Activated CD4-positive, alpha-beta T cell treated with anti-CD3 and anti-CD28 coated beads for 36 hours (primary cell): ENCODE results near the gene RIN3. TPM values are rescaled to one million over a fixed set of nuclear protein-coding genes. Genes with fewer than 3 reads are reported as not detected.

ENCODE experiments used
- ATAC-seq: fragments of 200-7000 bp; cut with Tn5 transposase; one replicate; pipeline ENCODE4 v1.10.0; 2021; ENCODE audit warnings: mild to moderate bottlenecking, moderate library complexity
- CTCF ChIA-PET: fragments of 350-600 bp; sonication (Branson Sonifier 250); formaldehyde crosslinking; loops from one replicate; lab custom pipeline; 2021; ENCODE audit warnings: antibody characterized with exemption; lab: Charles Lee
- POLR2A ChIA-PET: fragments of 350-600 bp; sonication (Branson Sonifier 250); formaldehyde crosslinking; loops from one replicate; lab custom pipeline; 2021; ENCODE audit warnings: antibody characterized with exemption, inconsistent platforms; lab: Charles Lee
- DNase-seq: peaks from one replicate; pipeline ENCODE4 v3.0.0-alpha.2; 2020
- H3K27ac Mint-ChIP-seq: one replicate; pipeline ENCODE4 v1.8.0; 2021; ENCODE audit warnings: mixed read lengths
- H3K27me3 Mint-ChIP-seq: one replicate; pipeline ENCODE4 v1.8.0; 2021; ENCODE audit warnings: mixed read lengths
- H3K36me3 Mint-ChIP-seq: one replicate; pipeline ENCODE4 v1.8.0; 2021; ENCODE audit warnings: low read depth, mixed read lengths
- H3K4me1 Mint-ChIP-seq: one replicate; pipeline ENCODE4 v1.8.0; 2021; ENCODE audit warnings: mixed read lengths
- H3K4me3 Mint-ChIP-seq: one replicate; pipeline ENCODE4 v1.8.0; 2021; ENCODE audit warnings: mild to moderate bottlenecking, moderate library complexity, mixed read lengths
- H3K9me3 Mint-ChIP-seq: one replicate; pipeline ENCODE4 v1.8.0; 2021; ENCODE audit warnings: low read depth, mixed read lengths
- intact Hi-C, 2 experiments: fragments of 100-400 bp; cut with DNase I in 1 of 2; cut with micrococcal nuclease in 1 of 2; formaldehyde crosslinking; loops; one replicate each; pipeline versions ENCODE4 v1.14.2 to v1.15.1; 2022 to 2024; cut with DNase I, micrococcal nuclease
- total RNA-seq, 2 experiments: library from RNA; stranded (reverse); gene quantifications; one replicate each; pipeline ENCODE4 v1.2.3, GENCODE V29; 2021

Gene RIN3, protein sequence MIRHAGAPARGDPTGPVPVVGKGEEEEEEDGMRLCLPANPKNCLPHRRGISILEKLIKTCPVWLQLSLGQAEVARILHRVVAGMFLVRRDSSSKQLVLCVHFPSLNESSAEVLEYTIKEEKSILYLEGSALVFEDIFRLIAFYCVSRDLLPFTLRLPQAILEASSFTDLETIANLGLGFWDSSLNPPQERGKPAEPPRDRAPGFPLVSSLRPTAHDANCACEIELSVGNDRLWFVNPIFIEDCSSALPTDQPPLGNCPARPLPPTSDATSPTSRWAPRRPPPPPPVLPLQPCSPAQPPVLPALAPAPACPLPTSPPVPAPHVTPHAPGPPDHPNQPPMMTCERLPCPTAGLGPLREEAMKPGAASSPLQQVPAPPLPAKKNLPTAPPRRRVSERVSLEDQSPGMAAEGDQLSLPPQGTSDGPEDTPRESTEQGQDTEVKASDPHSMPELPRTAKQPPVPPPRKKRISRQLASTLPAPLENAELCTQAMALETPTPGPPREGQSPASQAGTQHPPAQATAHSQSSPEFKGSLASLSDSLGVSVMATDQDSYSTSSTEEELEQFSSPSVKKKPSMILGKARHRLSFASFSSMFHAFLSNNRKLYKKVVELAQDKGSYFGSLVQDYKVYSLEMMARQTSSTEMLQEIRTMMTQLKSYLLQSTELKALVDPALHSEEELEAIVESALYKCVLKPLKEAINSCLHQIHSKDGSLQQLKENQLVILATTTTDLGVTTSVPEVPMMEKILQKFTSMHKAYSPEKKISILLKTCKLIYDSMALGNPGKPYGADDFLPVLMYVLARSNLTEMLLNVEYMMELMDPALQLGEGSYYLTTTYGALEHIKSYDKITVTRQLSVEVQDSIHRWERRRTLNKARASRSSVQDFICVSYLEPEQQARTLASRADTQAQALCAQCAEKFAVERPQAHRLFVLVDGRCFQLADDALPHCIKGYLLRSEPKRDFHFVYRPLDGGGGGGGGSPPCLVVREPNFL
- total RNA-seq: 10 to 100 TPM; 23.1 to 26.4 TPM

DNA sequence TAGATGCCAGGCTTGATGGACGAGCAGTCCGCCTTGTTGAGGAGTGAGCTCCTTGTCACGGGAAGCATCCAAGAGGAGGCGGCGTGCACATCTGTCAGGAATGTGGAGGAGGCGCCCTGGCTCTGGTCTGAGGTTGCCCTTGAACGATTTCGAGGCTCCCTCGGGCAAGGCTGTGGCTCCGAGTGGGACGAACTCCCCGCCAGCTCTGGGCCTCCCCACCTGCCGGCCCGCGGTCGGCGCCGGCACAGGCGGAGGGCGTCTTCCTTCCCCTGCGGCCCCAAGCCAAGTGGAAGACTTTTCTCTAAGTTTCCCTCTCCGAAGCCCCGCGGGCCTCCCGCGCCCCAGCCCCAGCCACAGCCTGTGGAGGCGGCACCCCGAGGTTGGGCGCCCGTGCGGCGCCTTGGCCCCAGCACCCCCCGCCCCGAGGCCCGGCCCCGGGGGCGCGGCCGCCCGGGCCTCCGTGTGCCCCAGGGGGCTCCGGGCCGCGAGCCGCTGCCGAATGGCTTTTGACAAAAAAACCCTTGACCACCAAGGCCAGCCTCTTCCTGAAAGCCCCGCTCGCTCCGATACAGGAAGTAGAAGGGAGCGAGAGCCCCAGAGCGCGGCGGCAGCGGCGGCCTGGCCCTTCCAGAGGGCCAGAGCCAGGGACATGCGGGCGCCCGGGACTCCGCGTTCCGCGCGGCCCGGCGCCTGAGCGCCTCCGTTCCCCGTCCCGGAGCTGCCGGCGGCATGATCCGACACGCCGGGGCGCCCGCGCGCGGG is at the start of gene RIN3:
Gene RIN3 (plus strand): TSS at position 578 of the 762 bp plus-strand sequence. CDS start 152 bp downstream, at position 730.
- DNase-seq (peak; percentile 63), ATAC-seq (peak; percentile 67)
- ChIA-PET POLR2A (no interaction called here), CTCF (interaction anchor here (0.8 kb wide), 1 partner anchor 588 kb away, joined by 3 read pairs; no protein-coding TSS in a partner anchor)
- Mint-ChIP-seq H3K27ac (peak within 1 kb of the TSS; percentile 42), H3K4me1 (peaks cover 27% of the 10 kb centered on the region), H3K36me3 (no peaks in the 10 kb centered on the region), H3K4me3 (peak within 1 kb of the TSS; percentile 66), H3K27me3 (peaks cover 2% of the 10 kb centered on the region), H3K9me3 (no peaks in the 10 kb centered on the region)
- intact Hi-C loops: no loop called here

DNA sequence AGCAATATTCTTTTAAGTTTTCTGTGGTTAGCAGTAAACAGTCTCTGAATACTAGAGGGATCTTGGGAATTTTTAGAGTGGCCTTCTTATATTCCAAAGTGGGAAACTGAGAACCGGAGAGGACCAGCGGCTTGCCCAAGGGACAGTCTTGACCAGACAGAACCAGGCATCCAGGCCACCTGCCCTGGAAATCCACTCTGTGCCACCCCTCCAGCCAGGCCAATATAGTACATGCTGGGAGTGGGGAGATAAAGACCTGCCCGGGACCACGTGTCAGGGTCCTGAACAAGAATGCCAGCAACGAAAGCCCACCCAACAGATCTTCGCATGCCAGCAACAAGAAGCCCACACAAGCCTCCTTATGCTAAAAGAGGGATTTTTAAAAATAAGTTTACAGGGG is 49.4 kb upstream of the RIN3 start:
- ATAC-seq (no peak), DNase-seq (no peak)
- POLR2A ChIA-PET: no interaction called here
- Mint-ChIP-seq H3K36me3 (no peaks in the 10 kb centered on the region), H3K9me3 (peaks cover 7% of the 10 kb centered on the region), H3K27ac (no peak overlapping the region), H3K27me3 (peaks cover 2% of the 10 kb centered on the region), H3K4me3 (no peak overlapping the region), H3K4me1 (peaks cover 21% of the 10 kb centered on the region)
- CTCF ChIA-PET: interaction anchor here (1.4 kb wide), 1 partner anchor 12 kb away, joined by 4 read pairs; no protein-coding TSS in a partner anchor
- intact Hi-C loops: no loop called here

DNA sequence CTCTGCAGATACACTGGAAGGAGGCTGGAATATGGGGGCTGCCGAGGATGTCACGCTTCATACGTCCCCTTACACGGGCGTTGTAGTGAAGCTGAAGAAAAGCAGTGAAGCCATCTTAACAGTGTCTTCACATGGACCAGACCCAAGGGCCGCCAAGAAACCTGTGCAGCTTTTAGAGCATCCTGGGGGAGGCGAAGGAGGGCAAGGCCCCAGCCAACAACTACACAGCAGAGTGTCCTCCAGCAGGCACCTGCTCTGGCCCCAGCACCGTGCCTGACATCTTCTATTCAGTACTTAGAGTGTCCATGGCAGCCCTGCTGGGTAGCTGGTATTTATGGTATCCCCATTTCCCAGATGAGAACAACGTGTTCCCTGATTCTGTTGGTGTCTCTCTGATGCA is 48.9 kb upstream of the RIN3 start:
- Mint-ChIP-seq H3K36me3 (no peaks in the 10 kb centered on the region), H3K4me1 (peaks cover 19% of the 10 kb centered on the region)
- intact Hi-C loops: no loop called here

DNA sequence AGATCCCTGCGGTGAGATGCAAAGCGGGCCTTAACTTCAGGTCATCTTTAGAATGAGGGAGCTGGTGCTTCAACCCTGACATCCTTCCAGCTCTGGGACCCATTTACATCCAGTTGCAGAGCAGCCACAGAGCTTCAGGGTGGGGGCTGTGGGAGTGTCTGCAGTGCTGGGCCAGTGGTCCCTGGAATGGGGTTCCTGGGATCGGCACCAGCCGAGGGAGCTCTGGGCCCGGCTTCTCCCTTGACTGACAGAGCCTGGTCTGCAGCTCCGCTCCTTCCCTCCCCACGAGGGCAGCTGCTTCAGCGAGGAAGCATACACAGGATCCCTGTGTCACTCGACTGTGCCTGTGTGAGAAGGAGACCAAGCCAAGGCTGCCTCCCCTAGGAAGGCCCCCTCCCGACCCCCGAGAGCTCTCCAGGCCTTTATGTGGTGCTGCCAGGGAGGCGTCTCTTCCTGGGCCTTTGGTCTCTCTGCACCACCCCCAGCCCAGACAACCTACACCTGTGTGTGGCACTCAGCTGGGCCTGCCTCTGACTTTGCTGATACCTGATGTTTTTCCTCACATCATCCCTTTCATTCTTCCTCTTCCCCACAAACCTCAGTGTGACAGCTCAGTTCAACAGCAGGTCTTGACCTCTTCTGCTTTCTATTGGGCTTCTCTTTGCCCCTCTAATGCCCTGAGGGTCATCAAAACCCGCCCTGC is 48.1 kb upstream of the RIN3 start:
- intact Hi-C loops: no loop called here
- Mint-ChIP-seq H3K9me3 (peaks cover 9% of the 10 kb centered on the region), H3K27ac (no peak overlapping the region), H3K36me3 (no peaks in the 10 kb centered on the region), H3K4me1 (peaks cover 15% of the 10 kb centered on the region), H3K4me3 (no peak overlapping the region), H3K27me3 (peaks cover 2% of the 10 kb centered on the region)
- no peak for DNase-seq
- ChIA-PET CTCF (interaction anchor here (0.5 to 1.4 kb wide), 4 partner anchors 11 to 131 kb away, joined by 3 to 4 read pairs (median 4); no protein-coding TSS in a partner anchor), POLR2A (no interaction called here)
- ATAC-seq: no peak

More for the DNA sequence above, 48.9 kb upstream of the RIN3 start:
- CTCF ChIA-PET: interaction anchor here (0.5 to 1.4 kb wide), 2 partner anchors 12 to 58 kb away, joined by 3 to 4 read pairs; no protein-coding TSS in a partner anchor
- Mint-ChIP-seq H3K4me3 (no peak overlapping the region), H3K27ac (no peak overlapping the region), H3K27me3 (peaks cover 2% of the 10 kb centered on the region), H3K9me3 (peaks cover 7% of the 10 kb centered on the region)
- ATAC-seq: no peak
- DNase-seq: no peak
- POLR2A ChIA-PET: no interaction called here

DNA sequence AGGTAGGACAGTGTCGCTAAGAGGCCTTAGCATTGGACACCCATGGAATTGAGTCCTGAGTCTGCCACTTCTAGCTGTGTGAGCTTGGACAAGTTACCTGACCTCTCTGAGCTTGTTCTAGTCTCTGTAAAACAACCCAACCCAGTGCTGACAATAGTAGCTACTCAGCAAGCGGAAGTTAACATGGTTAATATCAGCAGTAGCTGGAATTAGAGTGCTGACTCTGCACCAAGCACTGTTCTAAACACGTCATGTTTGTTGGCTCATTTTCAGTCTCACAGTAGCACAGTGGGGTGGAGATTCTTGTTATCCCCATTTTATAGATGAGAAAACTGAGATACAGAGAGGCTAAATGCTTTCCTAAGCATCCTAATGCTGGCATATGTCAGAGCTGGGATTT is 47.5 kb upstream of the RIN3 start:
- peaks cover 13% of the 10 kb centered on the region for H3K4me1 Mint-ChIP-seq

DNA sequence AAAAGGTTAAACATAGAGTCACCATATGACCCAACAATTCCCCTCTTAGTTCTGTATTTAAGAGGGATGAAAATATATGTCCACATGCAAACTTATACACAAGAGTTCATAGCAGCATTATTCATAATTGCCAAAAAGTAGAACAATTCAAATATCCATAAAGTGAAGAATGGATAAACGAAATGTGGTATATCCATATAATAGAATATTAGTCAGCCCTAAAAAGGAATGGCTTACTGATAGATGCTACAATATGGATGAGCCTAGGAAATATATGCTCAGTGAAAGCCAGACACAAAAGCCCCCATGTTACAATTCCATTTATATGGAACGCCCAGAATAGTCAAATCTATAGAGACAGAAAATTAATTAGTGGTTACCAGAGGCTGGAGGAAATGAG is 44.1 kb upstream of the RIN3 start:
- DNase-seq (no peak), ATAC-seq (no peak)
- no peaks in the 10 kb centered on the region for H3K36me3 Mint-ChIP-seq
- peaks cover 9% of the 10 kb centered on the region for H3K9me3 Mint-ChIP-seq
- H3K4me3 Mint-ChIP-seq: no peak overlapping the region
- H3K27me3 Mint-ChIP-seq: no peaks in the 10 kb centered on the region
- POLR2A ChIA-PET: no interaction called here
- intact Hi-C loops: no loop called here
- H3K4me1 Mint-ChIP-seq: peaks cover 10% of the 10 kb centered on the region
- CTCF ChIA-PET: no interaction called here
- no peak overlapping the region for H3K27ac Mint-ChIP-seq

More for the DNA sequence above, 47.5 kb upstream of the RIN3 start:
- POLR2A ChIA-PET: no interaction called here
- peaks cover 9% of the 10 kb centered on the region for H3K9me3 Mint-ChIP-seq
- no peaks in the 10 kb centered on the region for H3K36me3 Mint-ChIP-seq
- H3K27ac Mint-ChIP-seq: no peak overlapping the region
- no peak for ATAC-seq
- no peak for DNase-seq
- CTCF ChIA-PET: interaction anchor here (0.6 kb wide), 1 partner anchor 131 kb away, joined by 4 read pairs; no protein-coding TSS in a partner anchor
- peaks cover 2% of the 10 kb centered on the region for H3K27me3 Mint-ChIP-seq
- intact Hi-C loops: no loop called here
- H3K4me3 Mint-ChIP-seq: no peak overlapping the region

DNA sequence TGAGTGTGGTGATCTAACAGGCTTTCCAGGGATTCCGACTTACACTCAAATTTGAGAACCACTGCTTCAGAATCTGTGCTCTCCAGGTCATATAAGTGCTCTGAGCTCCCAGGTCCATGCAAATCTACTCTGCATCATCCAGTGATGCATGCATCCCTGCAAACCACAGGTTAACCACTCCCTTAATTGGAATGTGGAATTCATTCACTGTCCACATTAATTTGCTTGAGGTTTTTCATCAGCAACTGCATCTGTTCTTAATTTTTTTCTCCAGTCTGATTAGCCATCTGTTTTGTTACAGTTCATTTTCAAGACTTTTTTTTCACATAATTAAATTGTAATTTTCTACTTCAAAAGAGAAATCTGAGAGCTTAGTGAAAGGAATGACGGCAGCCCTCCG is 43.4 kb upstream of the RIN3 start:
- ChIA-PET CTCF (no interaction called here), POLR2A (no interaction called here)
- Mint-ChIP-seq H3K27me3 (no peaks in the 10 kb centered on the region), H3K4me3 (no peak overlapping the region), H3K27ac (no peak overlapping the region), H3K4me1 (peaks cover 10% of the 10 kb centered on the region), H3K9me3 (peaks cover 9% of the 10 kb centered on the region), H3K36me3 (no peaks in the 10 kb centered on the region)
- ATAC-seq (no peak), DNase-seq (no peak)
- intact Hi-C loops: no loop called here

DNA sequence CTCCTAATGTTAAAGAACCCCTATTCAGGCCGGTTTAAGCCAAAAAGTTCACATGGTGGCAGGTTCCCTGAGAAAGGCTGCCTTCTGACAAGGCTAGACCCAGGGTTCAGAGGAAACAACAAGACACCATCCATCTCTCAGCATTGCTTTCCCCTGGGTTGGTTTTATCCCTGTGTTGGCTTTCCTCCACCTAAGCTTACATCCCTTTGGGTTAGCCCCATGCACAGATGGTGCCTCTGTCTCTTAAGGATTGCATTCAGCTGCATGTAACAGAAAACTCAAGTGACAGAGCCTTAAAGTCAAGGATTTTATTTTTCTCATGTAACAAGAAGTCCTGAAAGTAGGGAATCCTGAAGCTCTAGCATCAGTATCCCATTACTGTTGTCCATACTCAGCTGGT is 42.8 kb upstream of the RIN3 start:
- ATAC-seq: no peak
- intact Hi-C loops: no loop called here
- H3K27ac Mint-ChIP-seq: no peak overlapping the region
- no peak overlapping the region for H3K4me3 Mint-ChIP-seq
- ChIA-PET CTCF (interaction anchor here (0.6 to 1.2 kb wide), 2 partner anchors 16 to 316 kb away, joined by 3 read pairs; no protein-coding TSS in a partner anchor), POLR2A (no interaction called here)
- H3K36me3 Mint-ChIP-seq: no peaks in the 10 kb centered on the region
- H3K4me1 Mint-ChIP-seq: peaks cover 10% of the 10 kb centered on the region
- peaks cover 9% of the 10 kb centered on the region for H3K9me3 Mint-ChIP-seq
- no peaks in the 10 kb centered on the region for H3K27me3 Mint-ChIP-seq
- DNase-seq: no peak

DNA sequence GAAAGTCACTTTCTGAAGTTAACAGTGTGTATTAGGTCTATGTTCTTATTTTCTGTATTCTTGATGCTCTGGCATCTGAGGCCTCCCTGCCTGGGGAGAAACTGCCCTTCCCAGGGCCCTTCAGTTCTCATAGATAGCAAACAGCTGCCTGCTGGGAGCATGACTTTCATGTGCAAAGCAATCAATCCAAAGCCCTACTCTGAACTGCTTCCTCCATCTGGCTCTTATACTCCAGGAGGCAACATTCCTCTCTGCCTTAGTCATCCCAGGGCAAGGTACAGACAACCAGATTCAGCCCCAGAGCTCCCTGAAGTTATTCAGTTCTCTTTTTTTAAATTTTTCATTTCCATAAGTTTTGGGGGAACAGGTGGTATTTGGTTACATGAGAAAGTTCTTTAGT is 41.7 kb upstream of the RIN3 start:
- intact Hi-C loops: no loop called here
- Mint-ChIP-seq H3K27ac (no peak overlapping the region), H3K9me3 (peaks cover 9% of the 10 kb centered on the region), H3K27me3 (no peaks in the 10 kb centered on the region), H3K4me3 (no peak overlapping the region), H3K4me1 (peaks cover 10% of the 10 kb centered on the region), H3K36me3 (no peaks in the 10 kb centered on the region)
- CTCF ChIA-PET: no interaction called here
- no peak for DNase-seq
- ATAC-seq: no peak
- POLR2A ChIA-PET: no interaction called here

DNA sequence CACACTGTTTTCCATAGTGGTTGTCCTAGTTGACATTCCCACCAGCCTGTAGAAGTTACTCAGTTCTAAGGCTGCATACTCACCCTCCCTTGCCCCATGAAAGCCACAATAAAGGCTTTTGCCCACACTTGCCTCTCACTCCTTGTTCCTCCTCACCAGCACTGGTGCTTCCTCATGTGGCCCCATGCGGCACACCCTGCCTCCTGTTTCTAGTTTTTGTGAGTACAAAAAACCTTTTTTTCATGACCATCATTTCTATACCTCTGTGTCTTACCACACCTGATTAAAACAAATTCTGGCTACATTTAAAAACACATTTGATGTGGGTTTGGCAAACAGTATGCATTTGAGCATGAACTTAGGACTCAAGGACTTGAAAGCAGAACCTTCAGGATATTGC is 40.7 kb upstream of the RIN3 start:
- no peak overlapping the region for H3K27ac Mint-ChIP-seq
- CTCF ChIA-PET: no interaction called here
- H3K9me3 Mint-ChIP-seq: peaks cover 5% of the 10 kb centered on the region
- H3K4me3 Mint-ChIP-seq: no peak overlapping the region
- intact Hi-C loops: no loop called here
- no peaks in the 10 kb centered on the region for H3K27me3 Mint-ChIP-seq
- no peaks in the 10 kb centered on the region for H3K36me3 Mint-ChIP-seq
- no peak for DNase-seq
- ATAC-seq: no peak
- POLR2A ChIA-PET: no interaction called here
- peaks cover 10% of the 10 kb centered on the region for H3K4me1 Mint-ChIP-seq
